HG02973 (cell line): ENCODE measurements around the gene MYZAP.

Experiments used
- ATAC-seq: cut with Tn5 transposase; IDR thresholded peaks from one replicate; pipeline ENCODE4 v1.9.1; 2021; ENCODE audit warnings: moderate library complexity; ENCODE audit not compliant: unreplicated experiment

MYZAP gene

DNA sequence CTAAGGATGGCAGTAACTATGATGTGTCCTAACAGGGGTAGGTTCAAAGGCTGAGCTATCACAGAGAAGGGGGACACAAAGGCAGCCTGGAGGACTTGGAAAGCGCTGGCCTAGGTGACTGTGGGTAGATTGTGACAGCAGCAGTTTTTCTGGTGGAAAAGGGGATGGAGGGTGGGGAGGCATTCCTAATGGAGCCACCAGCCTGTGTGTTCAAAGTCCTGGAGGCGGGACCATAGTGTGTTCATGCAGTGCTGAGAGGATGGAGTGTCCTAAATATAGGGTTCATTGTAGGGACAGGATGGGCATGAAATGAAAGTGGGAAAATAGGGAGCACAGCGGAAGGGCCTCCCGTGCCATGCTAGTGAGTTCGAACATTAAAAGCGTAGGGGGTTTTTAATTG is 63.3 kb downstream of the MYZAP start:
- ATAC-seq = no peak

DNA sequence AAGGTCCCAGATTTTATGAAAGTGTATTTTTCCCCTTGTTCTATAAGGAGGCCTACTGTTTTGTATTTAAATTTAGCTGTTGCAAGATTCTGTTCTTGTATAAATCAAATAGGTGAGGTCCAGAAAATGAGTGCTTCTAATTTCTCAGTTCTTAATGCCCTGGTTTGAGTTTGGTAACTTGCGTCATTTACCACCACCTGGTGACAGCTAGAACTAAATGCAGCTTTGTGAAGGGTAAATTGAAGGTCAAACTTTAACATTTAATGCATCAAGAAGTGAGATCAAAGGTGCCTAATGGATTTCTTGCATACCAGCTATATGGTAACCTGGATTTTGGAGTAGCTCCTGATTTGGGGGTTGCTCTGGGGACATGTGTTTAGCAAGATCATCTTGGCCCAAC is 64.1 kb downstream of the MYZAP start:
- ATAC-seq = no peak

DNA sequence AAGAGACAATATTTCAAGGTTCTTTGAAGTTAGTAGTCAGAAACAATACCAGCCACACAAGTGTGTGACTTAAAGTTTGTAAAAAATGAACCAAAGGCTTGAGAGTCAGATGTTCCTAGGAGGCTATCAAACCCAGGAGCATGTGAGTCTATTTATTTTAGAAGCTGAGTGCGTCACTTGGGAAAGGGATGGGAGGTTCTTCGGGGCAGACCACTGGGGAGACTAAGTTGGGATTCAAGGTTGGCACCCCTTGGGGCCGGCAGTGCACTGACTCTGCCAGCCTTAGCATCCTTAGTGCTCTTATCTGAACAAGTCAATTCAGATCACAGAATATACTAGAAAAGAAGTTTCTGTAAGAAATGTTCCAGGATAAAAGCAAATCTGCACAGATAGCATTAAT is 64.7 kb downstream of the MYZAP start:
- no peak for ATAC-seq

DNA sequence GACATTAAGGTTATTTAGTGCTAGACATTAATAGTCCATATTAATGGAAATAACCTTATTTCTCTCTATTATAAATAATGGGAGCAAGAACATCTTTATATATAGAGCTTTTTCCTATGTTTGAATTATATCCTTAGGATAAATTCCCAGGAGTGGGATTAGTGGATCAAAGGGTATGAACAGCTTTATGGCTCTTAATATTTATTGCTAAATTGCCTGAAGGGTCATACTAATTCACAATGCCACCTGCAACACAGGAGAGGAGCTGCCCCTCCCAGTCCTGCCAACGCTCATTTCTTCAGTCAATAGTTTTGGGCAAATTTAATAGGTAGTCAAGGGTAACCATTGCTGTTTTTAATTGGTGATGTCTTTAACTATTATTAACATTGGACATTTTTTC is 65.9 kb downstream of the MYZAP start:
- ATAC-seq = no peak

DNA sequence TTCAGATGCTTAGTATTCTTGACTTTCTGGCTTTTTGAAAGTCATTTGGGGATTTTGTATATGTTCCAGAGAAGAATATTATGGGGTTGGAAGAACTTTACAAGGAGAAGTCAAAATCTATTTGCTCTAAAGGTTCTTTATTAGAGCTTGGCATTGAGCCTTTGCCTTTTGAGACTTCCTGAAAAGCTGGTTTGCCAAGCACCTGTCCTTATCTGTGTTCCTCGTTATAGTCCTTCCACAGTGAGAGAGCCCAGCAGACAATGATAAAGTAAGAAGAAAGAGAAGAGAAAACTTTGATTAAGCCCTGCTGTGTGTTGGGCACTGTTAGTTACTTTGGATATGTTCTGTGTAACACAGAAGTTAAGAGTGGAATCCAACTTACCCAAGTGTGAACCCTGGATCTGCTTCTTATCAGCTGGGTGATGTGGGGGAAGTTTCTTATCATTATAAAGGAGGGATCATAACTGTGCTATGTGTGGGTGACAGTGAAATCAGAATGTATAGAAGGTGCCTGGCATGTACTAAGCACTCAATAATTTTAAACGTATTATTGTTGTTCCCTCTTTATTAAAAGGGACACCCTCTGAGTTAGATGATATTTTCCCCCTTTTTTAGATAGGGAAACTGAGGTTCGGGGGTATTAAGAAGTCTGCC is 70.5 kb downstream of the MYZAP start:
- ATAC-seq = no peak

DNA sequence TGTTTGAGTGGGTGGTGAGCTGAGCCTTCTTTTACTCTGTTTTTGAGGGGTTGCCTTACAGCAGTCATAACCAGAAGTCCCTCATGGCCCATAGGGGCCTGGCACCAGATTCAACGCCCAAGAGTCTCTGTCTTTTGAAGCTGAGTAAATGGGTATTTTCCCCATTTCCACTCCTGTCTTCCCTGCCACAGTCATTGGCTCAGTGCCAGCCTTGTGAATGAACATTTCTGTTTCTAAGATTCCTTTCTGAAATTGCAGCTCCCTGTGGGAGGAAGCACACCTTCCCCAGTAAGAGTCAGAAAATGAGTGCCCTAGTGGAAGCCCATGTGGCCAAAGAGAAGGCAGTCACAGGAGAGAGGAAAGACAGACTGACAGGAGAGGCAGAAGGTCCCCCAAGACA is 71.1 kb downstream of the MYZAP start:
- ATAC-seq = no peak

DNA sequence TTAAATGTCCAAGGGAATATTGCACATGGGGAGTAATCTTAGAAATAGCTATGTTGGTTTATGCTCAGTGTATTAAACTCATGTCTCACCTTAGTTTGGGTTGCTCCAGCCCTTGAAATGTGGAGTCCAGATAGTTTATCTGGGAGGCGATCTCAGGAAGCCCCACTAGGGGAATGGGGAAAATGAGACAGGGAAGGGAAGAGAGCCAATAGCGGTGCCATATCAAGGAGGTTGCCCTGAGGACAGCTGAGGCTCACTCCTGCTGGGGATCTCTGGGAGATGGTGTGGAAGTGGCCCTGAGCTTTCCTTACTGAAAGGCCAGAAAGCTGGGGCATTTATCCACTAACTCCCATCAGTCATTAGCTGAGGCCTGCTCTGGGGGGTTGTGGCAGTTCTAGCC is 71.6 kb downstream of the MYZAP start:
- no peak for ATAC-seq

DNA sequence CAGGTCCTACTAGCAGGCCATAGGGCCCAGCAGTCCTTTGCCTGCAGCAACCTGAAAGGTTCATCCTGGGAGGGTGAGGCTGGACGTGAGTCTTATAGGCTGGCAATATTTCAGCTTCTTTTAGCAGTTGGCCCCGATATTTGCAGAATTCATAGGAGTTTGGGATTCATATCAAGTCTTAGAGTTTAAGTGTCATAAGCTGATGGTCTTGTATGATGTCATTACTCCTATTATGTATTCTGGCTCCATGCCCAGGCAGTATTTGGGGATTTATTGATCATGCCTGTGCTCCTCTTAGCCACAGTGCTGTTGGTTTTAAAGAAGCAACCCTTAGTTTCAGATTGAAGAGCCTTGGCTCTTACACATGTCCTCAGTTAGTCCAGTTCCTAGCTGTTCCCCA is 73.5 kb downstream of the MYZAP start:
- ATAC-seq = no peak

DNA sequence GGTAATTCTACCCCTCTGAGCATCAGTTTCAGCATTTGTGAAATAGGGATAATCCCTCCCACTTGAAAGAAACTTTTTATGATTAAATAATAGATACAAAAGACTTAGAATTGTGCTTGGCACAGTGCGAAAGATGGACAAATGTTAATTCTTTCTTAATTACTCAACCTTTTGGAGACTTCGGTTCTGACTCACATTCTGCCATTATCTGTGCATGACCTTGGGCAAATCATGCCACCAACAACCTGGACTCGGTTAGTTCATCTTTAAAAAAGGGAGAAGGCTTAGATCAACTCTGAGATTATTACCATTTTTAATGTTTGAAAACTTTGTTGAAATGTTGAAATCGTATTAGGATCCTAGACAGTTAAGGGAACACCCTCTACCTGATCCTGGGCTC is 74.2 kb downstream of the MYZAP start:
- no peak for ATAC-seq

DNA sequence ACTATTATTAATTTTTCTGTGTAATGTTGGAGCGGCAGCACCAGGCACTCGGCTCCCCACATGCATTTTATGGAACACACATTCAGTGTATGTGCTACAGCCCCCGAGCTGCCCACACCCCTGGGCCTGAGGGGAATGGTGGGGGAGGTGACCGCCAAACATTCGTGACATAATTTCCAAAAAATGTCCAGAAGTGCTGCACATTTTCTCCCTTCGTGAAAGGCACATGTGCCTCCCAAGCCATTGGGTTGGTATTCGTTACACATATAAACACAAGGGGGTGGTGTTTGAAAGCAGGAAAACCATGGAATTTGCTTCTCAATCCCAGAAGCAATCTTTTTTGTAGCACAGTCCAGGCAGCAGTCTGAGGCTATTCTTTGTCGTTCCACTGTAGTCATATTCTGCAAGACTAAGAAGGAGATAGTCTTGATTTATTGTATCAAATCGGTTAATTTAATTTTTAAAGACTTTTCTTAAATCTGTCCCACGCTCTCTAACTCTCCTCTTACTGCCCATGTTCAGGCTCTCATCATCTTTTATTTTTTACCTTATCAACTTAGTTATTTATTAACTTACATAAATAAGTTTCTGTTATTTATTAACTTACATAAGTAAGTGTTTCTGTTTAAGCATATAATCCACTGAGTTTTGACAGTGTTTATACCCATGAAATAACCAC is 75.6 kb downstream of the MYZAP start:
- ATAC-seq = no peak

DNA sequence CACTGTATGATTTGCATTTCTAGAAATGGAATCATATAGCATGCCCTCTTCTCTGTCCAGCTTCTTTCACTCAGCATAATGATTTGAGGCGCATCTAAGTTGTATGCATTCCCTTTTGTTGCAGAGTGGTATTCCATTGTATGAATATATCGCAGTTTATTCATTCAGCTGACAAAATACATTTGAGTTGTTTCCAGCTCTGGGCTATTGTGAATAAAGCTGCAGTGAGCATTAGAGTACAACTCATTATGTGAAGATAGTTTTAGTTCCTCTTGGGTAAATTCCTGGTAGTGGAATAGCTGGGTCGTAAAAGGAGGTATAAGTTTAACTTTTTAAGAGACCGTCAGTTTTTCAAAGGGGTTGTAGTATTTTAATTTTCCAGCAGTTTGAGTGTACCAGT is 76.3 kb downstream of the MYZAP start:
- ATAC-seq = no peak

DNA sequence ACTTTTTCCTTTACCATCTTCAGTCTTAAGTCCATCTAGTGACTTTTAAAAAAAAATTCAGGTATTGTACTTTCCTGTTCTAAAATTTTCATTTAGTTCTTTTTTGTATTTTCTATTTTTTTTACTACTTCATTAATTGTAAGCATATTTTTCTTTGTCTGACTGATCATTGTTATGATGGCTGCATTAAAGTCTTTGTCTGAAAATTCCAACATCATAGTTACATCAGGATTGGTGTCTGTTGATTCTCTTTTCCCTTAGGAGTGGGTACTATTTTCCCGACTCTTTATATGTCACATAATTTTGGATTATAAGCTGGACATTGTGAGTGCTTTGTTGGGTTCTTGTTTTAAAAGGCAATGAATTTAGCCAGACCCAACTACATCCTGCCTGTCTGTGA is 79.9 kb downstream of the MYZAP start:
- no peak for ATAC-seq

DNA sequence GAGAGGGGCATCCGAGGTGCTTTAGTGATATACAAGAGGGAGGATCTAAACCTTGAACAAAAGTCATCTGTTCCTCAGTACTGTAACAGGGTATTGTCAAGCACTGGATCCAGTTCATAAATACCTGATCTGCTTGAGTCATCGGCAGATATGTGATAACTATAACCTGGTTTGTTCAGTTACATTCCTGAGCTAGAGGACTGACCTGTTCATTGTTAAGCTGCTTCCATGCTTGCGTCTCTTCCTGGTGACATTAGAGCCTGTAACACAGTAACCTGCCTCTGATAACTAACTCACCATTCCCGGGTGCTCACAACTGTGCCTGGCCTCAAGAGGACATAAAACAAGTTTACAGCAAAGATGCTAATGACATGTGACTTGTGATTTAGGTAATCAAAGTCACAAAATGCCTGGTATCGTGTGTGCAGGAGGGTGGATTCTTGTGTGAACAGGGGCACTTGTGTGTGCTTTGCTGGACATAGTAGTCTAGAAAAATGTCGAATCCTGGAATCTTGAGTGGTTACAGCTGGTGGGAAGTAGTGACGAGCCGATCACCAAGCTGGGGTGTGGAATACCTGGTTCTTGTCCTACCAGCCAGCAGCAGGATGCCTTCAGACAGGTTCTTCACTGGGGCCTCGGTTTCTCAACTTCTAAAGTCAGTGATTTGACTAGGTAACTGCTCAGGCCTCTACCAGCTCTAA is 83.9 kb downstream of the MYZAP start:
- ATAC-seq = no peak

DNA sequence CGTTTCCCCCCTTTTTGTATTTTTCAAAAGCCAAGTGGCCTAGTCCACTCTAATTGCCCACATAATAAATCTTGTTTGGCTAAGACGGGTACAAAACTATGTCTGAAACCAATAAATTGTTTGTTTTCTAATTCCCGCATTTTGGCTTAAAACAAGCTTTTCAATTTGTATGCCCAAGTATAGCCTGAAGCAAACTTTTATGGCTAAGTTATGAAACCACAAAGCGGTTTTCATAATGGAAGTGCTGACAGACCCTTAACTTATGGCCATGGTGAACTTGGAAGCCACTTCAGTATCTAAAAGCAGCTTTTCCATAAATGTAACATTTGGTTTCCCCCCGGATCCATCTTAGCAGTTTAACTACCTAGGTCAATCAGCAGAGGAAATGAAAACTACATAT is 84.9 kb downstream of the MYZAP start:
- ATAC-seq = no peak

DNA sequence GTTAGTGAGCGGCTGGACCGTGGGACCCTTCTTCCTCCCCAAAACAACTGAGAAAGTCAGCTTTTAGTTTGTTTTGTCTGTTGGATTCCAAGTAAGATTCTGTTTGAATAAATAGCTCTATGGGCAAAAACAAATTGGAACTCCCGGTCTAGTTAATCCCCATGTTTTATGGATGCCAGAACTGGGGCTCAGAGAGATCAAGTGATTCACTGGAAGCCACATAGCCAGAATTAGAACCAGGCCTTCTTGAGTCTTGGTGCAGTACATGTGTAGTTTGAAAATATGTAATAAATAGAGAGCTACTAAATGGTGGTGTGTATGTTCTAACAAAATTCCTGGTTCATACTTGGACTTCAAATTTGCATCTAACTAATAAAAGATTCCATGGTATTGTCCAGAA is 85.5 kb downstream of the MYZAP start:
- no peak for ATAC-seq

DNA sequence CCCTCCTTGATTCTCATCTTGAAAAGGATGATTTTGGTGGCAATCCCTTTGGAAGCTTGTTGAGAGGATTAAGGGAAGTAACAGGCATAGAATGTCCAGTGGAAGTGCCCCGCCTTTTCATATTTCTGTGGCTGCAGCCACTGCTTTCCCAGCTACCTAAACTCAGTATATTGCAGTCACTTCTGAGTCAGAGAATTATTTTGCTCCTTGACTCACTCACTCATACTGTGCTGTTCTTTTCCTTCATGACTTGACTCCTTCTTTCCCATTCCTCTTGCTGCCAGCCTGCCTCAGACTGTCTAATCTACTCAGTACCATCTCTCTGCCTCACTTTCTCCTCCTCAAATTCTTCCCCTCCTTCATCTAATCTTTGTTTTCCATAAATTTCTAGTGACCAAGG is 88.3 kb downstream of the MYZAP start:
- ATAC-seq = no peak

DNA sequence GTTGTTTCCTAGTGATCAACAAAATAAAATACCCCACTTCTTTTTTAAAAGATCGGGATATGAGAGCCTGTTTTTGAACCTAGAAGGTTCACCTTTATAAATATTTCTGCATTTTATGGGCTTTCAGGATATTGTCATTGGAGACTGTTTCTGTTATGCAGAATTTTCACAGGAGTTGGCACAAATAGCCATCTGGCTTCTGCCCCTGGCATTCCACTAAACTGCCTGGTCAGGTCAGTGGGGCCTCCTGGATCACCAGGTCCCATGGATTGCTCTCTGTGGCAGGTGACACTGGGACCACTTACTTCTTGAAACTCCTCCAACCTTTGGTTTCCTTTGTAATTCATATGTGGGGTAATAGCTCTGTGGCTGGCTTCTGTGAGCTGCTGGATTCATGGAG is 89.3 kb downstream of the MYZAP start:
- ATAC-seq = no peak

DNA sequence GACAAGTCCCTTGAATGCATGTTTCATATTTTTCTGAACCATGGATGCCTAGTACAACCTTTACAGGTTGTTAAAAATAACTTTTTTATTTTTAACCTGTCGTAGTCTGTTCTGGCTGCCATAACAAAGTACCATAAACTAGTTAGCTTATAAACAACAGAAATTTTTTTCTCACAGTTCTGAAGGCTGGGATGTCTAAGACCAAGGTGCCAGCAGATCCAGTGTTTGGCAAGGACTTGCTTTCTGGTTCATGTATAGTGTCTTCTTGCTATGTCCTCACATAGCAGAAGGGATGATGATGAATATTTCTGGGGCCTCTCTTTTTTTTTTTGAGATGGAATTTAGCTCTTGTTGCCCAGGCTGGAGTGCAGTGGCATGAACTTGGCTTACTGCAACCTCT is 91.8 kb downstream of the MYZAP start:
- no peak for ATAC-seq

DNA sequence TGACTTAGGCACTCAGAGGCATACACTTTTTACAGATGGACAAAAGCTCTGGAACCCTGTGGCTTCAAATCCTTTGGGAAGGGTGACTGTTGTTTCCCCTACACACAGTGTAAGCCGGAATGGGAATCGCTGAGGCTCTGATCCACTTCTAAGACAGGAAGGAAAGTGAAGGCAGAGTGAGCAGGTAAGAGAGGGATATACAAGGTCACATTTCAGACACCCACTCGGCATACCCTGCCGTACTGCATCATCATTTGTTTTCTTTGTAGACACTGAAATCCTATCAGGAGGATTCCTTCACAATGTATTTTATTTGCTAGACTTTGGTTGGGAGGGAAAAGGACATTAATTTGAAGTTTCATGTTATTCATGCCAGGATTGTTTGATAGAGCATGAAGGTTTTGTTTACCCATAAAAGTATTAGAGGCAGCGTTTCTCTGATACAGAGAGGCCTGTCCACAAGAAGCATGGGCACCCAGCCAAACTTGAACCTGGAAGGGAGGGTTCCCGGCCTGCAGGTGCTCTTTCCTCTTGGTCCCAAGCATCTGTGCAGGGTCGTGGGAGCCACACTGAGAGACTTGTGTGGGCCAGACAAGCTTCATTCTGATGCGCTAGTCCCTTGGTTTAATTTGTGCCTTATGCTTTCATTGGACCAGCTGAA is 92.9 kb downstream of the MYZAP start:
- ATAC-seq = no peak

DNA sequence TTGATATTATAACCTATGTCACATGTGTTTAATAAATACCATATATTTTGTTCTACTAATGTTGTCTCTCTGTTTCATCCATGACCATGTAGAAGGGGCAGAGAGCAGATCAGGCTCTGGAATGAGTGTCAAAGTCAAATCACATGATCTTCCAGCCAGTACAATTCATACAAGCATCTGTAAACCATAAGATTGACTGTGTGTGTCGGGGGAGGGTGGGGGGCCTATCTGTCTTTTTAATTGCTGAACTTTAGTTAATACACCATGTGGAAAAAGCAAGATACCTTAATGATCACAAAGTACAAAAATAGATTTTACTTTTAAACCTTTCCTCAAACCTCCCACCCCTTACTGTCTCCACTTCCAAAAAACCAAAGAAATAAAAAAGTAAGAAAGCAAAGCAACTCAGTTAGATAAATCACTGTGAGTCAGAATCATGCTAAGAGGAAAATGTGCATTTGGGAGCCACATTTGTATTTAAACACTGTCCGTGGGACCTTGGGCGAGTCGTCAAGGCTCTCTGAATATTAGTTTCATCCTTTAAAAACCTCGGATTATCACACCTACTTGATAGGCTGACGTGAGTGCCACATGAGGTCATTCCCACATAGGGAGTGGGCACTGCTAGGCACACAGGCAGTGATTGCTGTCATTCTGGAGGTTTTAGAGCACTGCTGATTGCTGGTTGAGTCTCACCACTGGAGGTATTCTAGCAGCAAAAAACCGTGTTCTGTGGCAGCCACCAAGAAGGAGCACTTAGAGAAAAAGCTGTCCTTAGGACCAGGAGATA is 93.8 kb downstream of the MYZAP start:
- no peak for ATAC-seq

DNA sequence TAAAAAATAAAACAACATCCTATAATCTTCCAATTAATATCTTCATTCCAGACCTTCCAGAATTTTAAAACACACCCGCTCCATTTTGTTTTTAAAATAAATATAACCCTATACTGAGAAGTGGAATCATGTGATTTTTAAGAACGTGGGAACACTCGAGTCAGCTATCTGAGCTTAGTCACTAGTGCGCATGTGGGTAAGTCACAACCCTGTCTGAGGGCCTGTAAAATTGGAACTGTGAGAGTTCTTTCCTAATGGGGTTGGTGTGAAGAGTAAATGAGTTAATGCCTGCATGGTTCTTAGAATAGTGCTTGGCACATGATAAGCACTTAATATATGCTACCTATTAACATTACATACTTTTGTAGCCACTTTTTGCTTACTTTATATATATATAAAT is 95.0 kb downstream of the MYZAP start:
- no peak for ATAC-seq
